ENCODE measurements around the gene AJM1.

AJM1 gene

GRCh38 chr9:136861874-136862457 is 19.7 kb downstream of the AJM1 start:
- Histone ChIP-seq H3K36me3 (replicated peaks; ENCODE audit: low read depth, low read length) (peaks cover 21% of the 10 kb centered on the region), H3K27me3 (ENCODE audit: low read depth, low read length) (no peaks in the 10 kb centered on the region), H4K20me1 (ENCODE audit: insufficient read depth, low read length) (peaks cover 5% of the 10 kb centered on the region), H3K9ac (ENCODE audit: low read length) (no peak overlapping the region), H3K9me3 (ENCODE audit: insufficient read depth, low read length) (no peaks in the 10 kb centered on the region), H3K4me1 (ENCODE audit: low read length) (peaks cover 5% of the 10 kb centered on the region; the same call in 1 of the 2 replicates), H3K27ac (ENCODE audit: low read length) (no peak overlapping the region), H2AFZ (ENCODE audit: low read depth, low read length) (no peak overlapping the region), H3K79me2 (ENCODE audit: low read length) (peaks cover 27% of the 10 kb centered on the region), H3K4me2 (ENCODE audit: low read length) (no peak overlapping the region), H3K4me3 (ENCODE audit: low read length) (no peak overlapping the region)
- TF ChIP-seq CTCF (IDR thresholded peaks at IDR 0.05; ENCODE audit: low read depth, low read length) (no peak), EZH2phosphoT487 (IDR thresholded peaks at IDR 0.05; ENCODE audit: low read depth) (no peak)

GRCh38 chr9:136862849-136863622 is 20.8 kb downstream of the AJM1 start:
- peaks cover 30% of the 10 kb centered on the region for H3K36me3 ChIP-seq (replicated peaks; ENCODE audit: low read depth, low read length)
- no peak for TF ChIP-seq CTCF (IDR thresholded peaks at IDR 0.05; ENCODE audit: low read depth, low read length)
- TF ChIP-seq EZH2phosphoT487 (IDR thresholded peaks at IDR 0.05; ENCODE audit: low read depth): no peak

DNA sequence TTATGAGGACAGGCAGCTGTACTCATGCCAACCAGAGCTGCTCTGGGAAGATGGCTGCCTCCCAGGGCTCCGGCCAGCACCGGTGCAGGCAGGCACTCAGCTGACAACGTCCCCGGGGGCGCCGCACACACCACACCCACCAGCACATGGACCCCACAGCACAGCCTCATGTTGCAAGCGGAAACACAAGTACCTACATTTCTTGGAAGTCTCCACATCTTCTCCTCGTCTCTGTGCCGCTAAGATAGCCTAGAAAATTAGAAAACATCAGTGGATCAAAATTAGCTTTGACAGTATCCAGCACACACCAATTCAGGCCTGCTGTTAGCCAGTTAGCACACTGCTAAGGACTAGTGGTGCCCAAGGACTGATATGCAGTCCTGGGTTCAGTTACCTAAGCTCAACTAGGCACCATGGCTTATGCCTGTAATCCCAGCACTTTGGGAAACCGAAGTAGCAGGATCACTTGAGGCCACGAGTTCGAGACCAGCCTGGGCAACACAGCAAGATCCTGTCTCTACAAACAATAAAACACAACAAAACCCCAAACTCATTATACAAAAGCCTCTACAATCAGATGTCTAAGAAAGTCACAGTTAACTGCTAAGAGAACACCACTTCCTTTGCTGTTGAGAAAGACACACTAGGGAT is 21.5 kb downstream of the AJM1 start:
- Histone ChIP-seq H4K20me1 (ENCODE audit: insufficient read depth, low read length) (peaks cover 4% of the 10 kb centered on the region; the same call in 1 of the 2 replicates), H3K4me1 (ENCODE audit: low read length) (peaks cover 8% of the 10 kb centered on the region; the same call in 1 of the 2 replicates), H3K27ac (ENCODE audit: low read length) (no peak overlapping the region), H2AFZ (ENCODE audit: low read depth, low read length) (no peak overlapping the region), H3K79me2 (ENCODE audit: low read length) (peaks cover 27% of the 10 kb centered on the region), H3K4me2 (ENCODE audit: low read length) (no peak overlapping the region), H3K9me3 (ENCODE audit: insufficient read depth, low read length) (peaks cover 5% of the 10 kb centered on the region; the same call in 1 of the 2 replicates), H3K36me3 (replicated peaks; ENCODE audit: low read depth, low read length) (peaks cover 34% of the 10 kb centered on the region), H3K27me3 (ENCODE audit: low read depth, low read length) (no peaks in the 10 kb centered on the region), H3K9ac (ENCODE audit: low read length) (no peak overlapping the region), H3K4me3 (ENCODE audit: low read length) (no peak overlapping the region)
- TF ChIP-seq EZH2phosphoT487 (IDR thresholded peaks at IDR 0.05; ENCODE audit: low read depth): no peak
- TF ChIP-seq CTCF (IDR thresholded peaks at IDR 0.05; ENCODE audit: low read depth, low read length): no peak

More at GRCh38 chr9:136862849-136863622, 20.8 kb downstream of the AJM1 start:
- Histone ChIP-seq H3K4me3 (ENCODE audit: low read length) (no peak overlapping the region), H3K9me3 (ENCODE audit: insufficient read depth, low read length) (peaks cover 5% of the 10 kb centered on the region; the same call in 1 of the 2 replicates), H3K4me2 (ENCODE audit: low read length) (no peak overlapping the region), H2AFZ (ENCODE audit: low read depth, low read length) (no peak overlapping the region), H3K27ac (ENCODE audit: low read length) (no peak overlapping the region), H3K9ac (ENCODE audit: low read length) (no peak overlapping the region), H3K27me3 (ENCODE audit: low read depth, low read length) (no peaks in the 10 kb centered on the region), H3K79me2 (ENCODE audit: low read length) (peaks cover 27% of the 10 kb centered on the region), H3K4me1 (ENCODE audit: low read length) (peaks cover 8% of the 10 kb centered on the region; the same call in 1 of the 2 replicates), H4K20me1 (ENCODE audit: insufficient read depth, low read length) (peaks cover 4% of the 10 kb centered on the region; the same call in 1 of the 2 replicates)

Data from OCI-LY3 (cell line).